DND-41 (cell line): ENCODE measurements around the gene ATXN7L1.

Source experiments
- EZH2 ChIP-seq: IDR thresholded peaks from 3 replicates; pipeline ENCODE4 v1.6.1; 2012; ENCODE audit warnings: borderline replicate concordance, low read depth, mild to moderate bottlenecking, moderate library complexity, low read length, inconsistent platforms; ENCODE audit not compliant: severe bottlenecking
- TF ChIP-seq, protein P1 (sequence below): IDR thresholded peaks from 2 replicates; pipeline ENCODE4 v1.5.1; 2012; ENCODE audit warnings: borderline replicate concordance, low read length, moderate library complexity, mild to moderate bottlenecking; ENCODE audit not compliant: poor library complexity, severe bottlenecking; ENCODE audit errors: extremely low read depth

DNA sequence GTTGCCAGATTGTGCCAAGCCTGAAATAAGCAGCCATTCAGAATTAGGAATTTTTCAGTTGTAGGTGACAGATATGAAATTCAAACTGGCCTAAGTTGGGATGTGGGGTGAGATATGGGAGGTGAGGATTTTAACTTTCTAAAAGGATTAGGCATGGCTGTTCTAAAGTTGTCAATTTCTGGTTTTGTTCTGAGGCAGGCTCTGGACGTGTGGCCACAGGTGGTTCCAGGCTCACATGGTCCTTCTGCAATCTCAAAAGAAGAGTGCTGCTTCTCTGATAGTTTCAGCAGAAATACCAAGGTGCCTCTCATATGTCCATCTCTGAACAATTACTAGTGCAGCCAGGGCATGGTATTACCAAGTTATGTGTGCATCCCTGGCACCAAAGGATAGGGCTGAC is 316.5 kb downstream of the ATXN7L1 start:
- no peak for TF ChIP-seq EZH2
- TF ChIP-seq, protein P1, sequence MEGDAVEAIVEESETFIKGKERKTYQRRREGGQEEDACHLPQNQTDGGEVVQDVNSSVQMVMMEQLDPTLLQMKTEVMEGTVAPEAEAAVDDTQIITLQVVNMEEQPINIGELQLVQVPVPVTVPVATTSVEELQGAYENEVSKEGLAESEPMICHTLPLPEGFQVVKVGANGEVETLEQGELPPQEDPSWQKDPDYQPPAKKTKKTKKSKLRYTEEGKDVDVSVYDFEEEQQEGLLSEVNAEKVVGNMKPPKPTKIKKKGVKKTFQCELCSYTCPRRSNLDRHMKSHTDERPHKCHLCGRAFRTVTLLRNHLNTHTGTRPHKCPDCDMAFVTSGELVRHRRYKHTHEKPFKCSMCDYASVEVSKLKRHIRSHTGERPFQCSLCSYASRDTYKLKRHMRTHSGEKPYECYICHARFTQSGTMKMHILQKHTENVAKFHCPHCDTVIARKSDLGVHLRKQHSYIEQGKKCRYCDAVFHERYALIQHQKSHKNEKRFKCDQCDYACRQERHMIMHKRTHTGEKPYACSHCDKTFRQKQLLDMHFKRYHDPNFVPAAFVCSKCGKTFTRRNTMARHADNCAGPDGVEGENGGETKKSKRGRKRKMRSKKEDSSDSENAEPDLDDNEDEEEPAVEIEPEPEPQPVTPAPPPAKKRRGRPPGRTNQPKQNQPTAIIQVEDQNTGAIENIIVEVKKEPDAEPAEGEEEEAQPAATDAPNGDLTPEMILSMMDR: no peak
